CD4-positive, alpha-beta T cell treated with Interleukin-4 for 4 hours (primary cell): Measurements from ENCODE around the gene UNC13B.

Experiments
- DNase-seq: peaks from one replicate; pipeline ENCODE4 v3.0.0-alpha.2; 2020

UNC13B gene

GRCh38 chr9:35340046-35340445 is 178.2 kb downstream of the UNC13B start:
- no peak for DNase-seq

GRCh38 chr9:35341021-35341420 is 179.2 kb downstream of the UNC13B start:
- DNase-seq = no peak

- DNase-seq = no peak
Observed at GRCh38 chr9:35341585-35341984, 179.8 kb downstream of the UNC13B start.

- no peak for DNase-seq
Observed at GRCh38 chr9:35342221-35342958, 180.6 kb downstream of the UNC13B start.

- DNase-seq = no peak
Observed at GRCh38 chr9:35348109-35348508, 186.3 kb downstream of the UNC13B start.

GRCh38 chr9:35349287-35349990 is 187.6 kb downstream of the UNC13B start:
- DNase-seq = no peak

- DNase-seq = no peak
Observed at GRCh38 chr9:35350212-35350611, 188.4 kb downstream of the UNC13B start.

GRCh38 chr9:35350827-35351549 is 189.2 kb downstream of the UNC13B start:
- DNase-seq = no peak

- no peak for DNase-seq
Observed at GRCh38 chr9:35353731-35354365, 192.0 kb downstream of the UNC13B start.

GRCh38 chr9:35355939-35356338 is 194.1 kb downstream of the UNC13B start:
- DNase-seq = no peak

GRCh38 chr9:35357116-35357515 is 195.3 kb downstream of the UNC13B start:
- no peak for DNase-seq

- DNase-seq = no peak
Observed at GRCh38 chr9:35357826-35358225, 196.0 kb downstream of the UNC13B start.

- DNase-seq = no peak
Observed at GRCh38 chr9:35364817-35365585, 203.2 kb downstream of the UNC13B start.

- no peak for DNase-seq
Observed at GRCh38 chr9:35366627-35367026, 204.8 kb downstream of the UNC13B start.

GRCh38 chr9:35367451-35367850 is 205.6 kb downstream of the UNC13B start:
- DNase-seq = no peak

- no peak for DNase-seq
Observed at GRCh38 chr9:35370241-35370640, 208.4 kb downstream of the UNC13B start.

- no peak for DNase-seq
Observed at GRCh38 chr9:35374436-35374835, 212.6 kb downstream of the UNC13B start.

- no peak for DNase-seq
Observed at GRCh38 chr9:35374910-35375309, 213.1 kb downstream of the UNC13B start.

- no peak for DNase-seq
Observed at GRCh38 chr9:35380039-35380438, 218.2 kb downstream of the UNC13B start.

- DNase-seq = no peak
Observed at GRCh38 chr9:35380619-35381018, 218.8 kb downstream of the UNC13B start.

- no peak for DNase-seq
Observed at GRCh38 chr9:35385042-35385441, 223.2 kb downstream of the UNC13B start.

- no peak for DNase-seq
Observed at GRCh38 chr9:35395076-35395705, 233.4 kb downstream of the UNC13B start.
